BLaER1 treated with 17β-estradiol and CSF1 and Interleukin-3, amounts not matched to agents 10 nM and 100 nM (cell line): ENCODE measurements around the gene TMEM181.
"Not testable (repeated sequence)": the region's sequence is repeated elsewhere in the genome, so short reads cannot be mapped to it uniquely, and the experiment has no call there.

Source experiments
- H3K27ac ChIP-seq, 11 experiments: shearing (Covaris generic); formaldehyde crosslinking; 2 replicates each; pipeline ENCODE4 v1.8.1; 2022
- H3K27me3 ChIP-seq, 11 experiments: shearing (Covaris generic); formaldehyde crosslinking; 2 replicates each; pipeline ENCODE4 v1.8.1; 2022
- H3K36me3 ChIP-seq, 11 experiments: shearing (Covaris generic); formaldehyde crosslinking; 2 replicates each; pipeline ENCODE4 v1.8.1; 2022
- H3K4me1 ChIP-seq, 10 experiments: shearing (Covaris generic); formaldehyde crosslinking; 2 replicates each; pipeline ENCODE4 v1.8.1; 2022
- H3K4me2 ChIP-seq, 11 experiments: shearing (Covaris generic); formaldehyde crosslinking; 2 replicates each; pipeline ENCODE4 v1.8.1; 2022
- H3K4me3 ChIP-seq, 10 experiments: shearing (Covaris generic); formaldehyde crosslinking; 2 replicates each; pipeline ENCODE4 v1.8.1; 2022
- H3K9ac ChIP-seq, 11 experiments: shearing (Covaris generic); formaldehyde crosslinking; 2 replicates each; pipeline ENCODE4 v1.8.1; 2022
- H3K9me3 ChIP-seq, 11 experiments: shearing (Covaris generic); formaldehyde crosslinking; replicated peaks in 1 of 11; 2 replicates each; pipeline ENCODE4 v1.8.1; 2022
- H4K20me1 ChIP-seq, 11 experiments: shearing (Covaris generic); formaldehyde crosslinking; 2 replicates each; pipeline ENCODE4 v1.8.1; 2022
- Cebpa-rat ChIP-seq, 11 experiments: shearing (Covaris generic); IDR thresholded peaks; 2 replicates each; pipeline ENCODE4 v1.8.1; 2022

Gene TMEM181

GRCh38 chr6:158603261-158604047 lies 43.6 kb downstream of the TMEM181 start:
- H3K27ac ChIP-seq, result no peak overlapping the region
- no peak for TF ChIP-seq Cebpa-rat (IDR thresholded peaks at IDR 0.05)
- H3K9me3 ChIP-seq, result no peaks in the 10 kb centered on the region
- H3K4me3 ChIP-seq, result no peak overlapping the region
- peaks cover 0 to 50% (median 20%) of the 10 kb centered on the region in 11 experiments; a peak in 13 of 22 replicates for H4K20me1 ChIP-seq
- H3K4me1 ChIP-seq, result no peaks in the 10 kb centered on the region
- 0 out of 22 replicates have a peak overlapping the region, but pooled peaks of 1 of the 11 experiments have one; percentile 11 for H3K9ac ChIP-seq
- H3K4me2 ChIP-seq, result no peak overlapping the region
- peaks cover 52 to 95% (median 82%) of the 10 kb centered on the region in 11 experiments for H3K36me3 ChIP-seq
- no peaks in the 10 kb centered on the region for H3K27me3 ChIP-seq

GRCh38 chr6:158604048-158604406 lies 44.1 kb downstream of the TMEM181 start:
- Histone ChIP-seq H3K9me3 (no peaks in the 10 kb centered on the region), H3K9ac (no peak overlapping the region), H3K27ac (no peak overlapping the region), H4K20me1 (peaks cover 0 to 46% (median 20%) of the 10 kb centered on the region in 11 experiments; a peak in 13 of 22 replicates), H3K36me3 (peaks cover 54 to 96% (median 82%) of the 10 kb centered on the region in 11 experiments), H3K27me3 (no peaks in the 10 kb centered on the region), H3K4me1 (no peaks in the 10 kb centered on the region), H3K4me2 (no peak overlapping the region), H3K4me3 (no peak overlapping the region)
- no peak for TF ChIP-seq Cebpa-rat (IDR thresholded peaks at IDR 0.05)

DNA sequence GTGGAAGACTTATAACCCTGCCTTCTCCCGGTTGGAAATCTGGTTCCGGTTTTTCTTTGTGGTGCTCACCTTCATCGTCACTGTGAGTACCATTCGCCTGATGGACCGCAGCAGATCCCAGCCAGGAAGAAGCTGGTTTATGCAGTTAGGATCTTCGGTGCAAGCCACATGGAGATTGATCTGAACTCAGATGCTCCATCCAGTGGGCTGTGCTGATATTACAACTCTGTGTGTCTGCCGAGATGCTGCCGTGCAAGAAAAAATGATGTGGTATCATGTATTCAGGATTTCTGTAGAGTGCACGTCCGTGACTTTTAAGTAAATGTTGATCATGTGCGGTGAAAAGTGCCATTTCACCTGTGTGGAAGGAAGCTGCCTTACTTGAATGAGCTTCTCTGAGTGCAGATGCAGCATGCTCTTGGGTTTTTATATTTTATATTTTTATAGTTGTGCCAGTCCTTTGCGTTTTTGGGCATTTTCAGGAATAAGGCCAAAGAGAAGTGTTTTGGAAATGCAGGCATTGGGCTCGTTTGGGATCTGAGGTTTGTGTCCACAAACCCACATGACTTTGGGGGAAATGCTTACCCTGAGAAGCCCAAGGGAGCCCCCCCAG lies 45.5 kb downstream of the TMEM181 start:
- Histone ChIP-seq H3K36me3 (peaks cover 54 to 96% (median 82%) of the 10 kb centered on the region in 11 experiments), H3K4me1 (no peaks in the 10 kb centered on the region), H3K27me3 (no peaks in the 10 kb centered on the region), H3K9ac (no peak overlapping the region), H3K4me3 (no peak overlapping the region), H4K20me1 (peaks cover 0 to 37% (median 20%) of the 10 kb centered on the region in 11 experiments; a peak in 13 of 22 replicates), H3K4me2 (no peak overlapping the region), H3K9me3 (no peaks in the 10 kb centered on the region), H3K27ac (no peak overlapping the region)
- TF ChIP-seq Cebpa-rat (IDR thresholded peaks at IDR 0.05), result no peak

DNA sequence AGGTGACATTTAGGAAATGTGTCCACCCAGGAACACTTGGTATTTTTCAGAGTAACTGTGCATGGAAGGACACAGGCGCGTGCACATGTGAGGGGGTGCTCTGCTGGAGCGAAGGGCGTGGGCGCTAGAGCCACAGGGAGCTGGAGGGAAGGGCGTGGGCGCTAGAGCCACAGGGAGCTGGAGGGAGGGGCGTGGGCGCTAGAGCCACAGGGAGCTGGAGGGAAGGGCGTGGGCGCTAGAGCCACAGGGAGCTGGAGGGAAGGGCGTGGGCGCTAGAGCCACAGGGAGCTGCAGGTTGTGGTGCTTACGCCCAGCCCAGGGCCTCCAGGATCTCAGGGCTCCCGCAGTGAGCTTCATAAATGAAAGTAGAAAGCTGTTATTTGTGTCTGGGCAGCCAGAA lies 46.1 kb downstream of the TMEM181 start:
- not testable (repeated sequence) for H3K4me3 ChIP-seq, H3K4me2 ChIP-seq, H3K9me3 ChIP-seq, H3K4me1 ChIP-seq, H3K27me3 ChIP-seq, H3K27ac ChIP-seq, H3K9ac ChIP-seq
- peaks cover 57 to 96% (median 83%) of the 10 kb centered on the region in 11 experiments for H3K36me3 ChIP-seq
- H4K20me1 ChIP-seq, result peaks cover 0 to 37% (median 20%) of the 10 kb centered on the region in 11 experiments; a peak in 13 of 22 replicates

DNA sequence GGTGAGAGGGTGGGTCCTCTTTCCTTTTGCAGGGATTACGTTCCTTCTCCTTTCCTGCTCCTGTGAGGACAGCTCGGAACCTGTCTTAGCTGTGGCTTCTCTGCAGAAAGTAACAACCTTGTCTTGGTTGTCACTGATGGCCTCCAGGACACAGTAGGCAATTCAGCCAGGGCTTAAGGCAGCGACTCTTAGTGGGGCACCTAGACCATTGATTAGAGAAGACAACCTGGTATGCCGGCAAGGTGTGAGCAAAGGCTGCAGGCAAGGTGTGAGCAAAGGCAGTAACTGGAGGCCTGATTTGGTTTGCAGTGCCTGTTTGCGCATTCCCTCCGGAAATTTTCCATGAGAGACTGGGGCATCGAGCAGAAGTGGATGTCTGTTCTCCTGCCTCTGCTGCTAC lies 47.0 kb downstream of the TMEM181 start:
- Histone ChIP-seq H3K27ac (no peak overlapping the region), H3K9me3 (no peaks in the 10 kb centered on the region), H3K27me3 (no peaks in the 10 kb centered on the region), H3K4me3 (no peak overlapping the region), H4K20me1 (peaks cover 0 to 37% (median 20%) of the 10 kb centered on the region in 11 experiments; a peak in 13 of 22 replicates), H3K4me1 (no peaks in the 10 kb centered on the region), H3K36me3 (peaks cover 66 to 96% (median 88%) of the 10 kb centered on the region in 11 experiments), H3K9ac (no peak overlapping the region), H3K4me2 (no peak overlapping the region)
- no peak for TF ChIP-seq Cebpa-rat (IDR thresholded peaks at IDR 0.05)

- H3K36me3 ChIP-seq, result peaks cover 73 to 96% (median 90%) of the 10 kb centered on the region in 11 experiments
- no peaks in the 10 kb centered on the region for H3K4me1 ChIP-seq
- H3K9ac ChIP-seq, result no peak overlapping the region
- H3K4me2 ChIP-seq, result no peak overlapping the region
- H4K20me1 ChIP-seq, result peaks cover 0 to 37% (median 17%) of the 10 kb centered on the region in 11 experiments; a peak in 13 of 22 replicates
- H3K27ac ChIP-seq, result no peak overlapping the region
- TF ChIP-seq Cebpa-rat (IDR thresholded peaks at IDR 0.05), result no peak
- H3K27me3 ChIP-seq, result no peaks in the 10 kb centered on the region
- no peak overlapping the region for H3K4me3 ChIP-seq
- H3K9me3 ChIP-seq, result no peaks in the 10 kb centered on the region
Measured at GRCh38 chr6:158607411-158608170, 47.7 kb downstream of the TMEM181 start.

DNA sequence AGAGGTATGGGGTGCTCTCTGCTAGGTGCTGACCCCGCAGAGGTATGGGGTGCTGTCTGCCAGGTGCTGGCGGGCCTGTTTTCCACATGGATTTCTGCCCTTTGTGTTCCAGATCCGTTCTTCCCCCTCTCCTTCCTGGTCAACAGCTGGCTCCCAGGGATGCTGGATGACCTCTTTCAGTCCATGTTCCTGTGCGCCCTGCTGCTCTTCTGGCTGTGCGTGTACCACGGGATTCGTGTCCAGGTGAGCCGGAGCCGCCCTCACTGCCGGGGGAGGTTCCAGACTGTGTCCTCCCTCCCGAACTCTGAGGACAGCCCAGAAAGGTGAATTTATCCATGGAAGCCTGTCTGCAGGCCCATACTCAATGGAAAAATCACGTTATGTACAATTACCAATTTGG lies 48.3 kb downstream of the TMEM181 start:
- Histone ChIP-seq H3K4me2 (no peak overlapping the region), H3K27me3 (no peaks in the 10 kb centered on the region), H4K20me1 (peaks cover 0 to 32% (median 12%) of the 10 kb centered on the region in 11 experiments; a peak in 13 of 22 replicates), H3K4me1 (no peaks in the 10 kb centered on the region), H3K27ac (no peak overlapping the region), H3K36me3 (peaks cover 79 to 96% (median 90%) of the 10 kb centered on the region in 11 experiments), H3K9me3 (no peaks in the 10 kb centered on the region), H3K4me3 (no peak overlapping the region), H3K9ac (no peak overlapping the region)
- no peak for TF ChIP-seq Cebpa-rat (IDR thresholded peaks at IDR 0.05)

DNA sequence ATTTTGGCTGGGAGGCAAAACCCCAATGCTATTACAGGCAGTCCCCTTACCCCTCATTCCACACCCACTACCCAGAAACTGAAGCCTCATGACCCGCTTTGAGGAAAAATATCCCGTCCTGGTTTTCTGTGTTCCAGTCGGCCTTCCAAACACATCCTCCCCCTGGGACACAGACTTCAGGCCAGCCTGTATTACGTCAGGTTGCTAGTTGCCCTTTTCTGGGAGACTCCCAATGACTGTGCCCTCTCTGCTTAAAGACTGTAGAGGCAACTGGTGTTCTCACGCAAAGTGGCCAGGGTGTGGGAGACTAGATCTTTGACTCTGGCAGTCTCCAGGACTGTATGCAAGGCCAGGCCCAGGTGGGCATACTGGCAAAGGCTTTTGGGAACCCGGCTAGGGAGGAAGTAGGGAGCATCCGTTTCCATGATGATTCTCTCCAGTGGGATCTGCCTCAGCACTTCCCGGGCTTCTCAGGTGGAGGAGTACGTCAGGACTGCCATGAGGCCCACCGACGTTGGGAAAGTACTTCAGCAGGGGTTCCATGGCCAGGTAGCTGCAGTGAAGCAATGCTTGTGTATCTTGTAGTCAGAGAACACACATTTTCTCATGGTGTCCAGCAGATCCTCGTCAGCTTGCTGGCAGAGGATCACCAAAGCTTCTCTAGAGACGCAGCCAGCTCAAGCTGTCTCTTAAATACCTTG lies 49.7 kb downstream of the TMEM181 start:
- H3K36me3 ChIP-seq, result peaks cover 89 to 96% (median 92%) of the 10 kb centered on the region in 11 experiments
- H3K9me3 ChIP-seq, result peaks cover 0 to 9% (median 3%) of the 10 kb centered on the region in 11 experiments; a peak in 8 of 22 replicates
- no peak for TF ChIP-seq Cebpa-rat (IDR thresholded peaks at IDR 0.05)
- H3K4me3 ChIP-seq, result no peak overlapping the region
- no peak overlapping the region for H3K27ac ChIP-seq
- H3K4me1 ChIP-seq, result no peaks in the 10 kb centered on the region
- H3K9ac ChIP-seq, result no peak overlapping the region
- H3K4me2 ChIP-seq, result no peak overlapping the region
- H4K20me1 ChIP-seq, result peaks cover 0 to 22% (median 2%) of the 10 kb centered on the region in 11 experiments; a peak in 8 of 22 replicates
- H3K27me3 ChIP-seq, result no peaks in the 10 kb centered on the region
